Neutrophil (primary cell): Measurements from ENCODE around the gene ATP5F1C.
A peak's percentile ranks its signal among the peaks of the same experiment; 100 is the strongest.
"Not testable (repeated sequence)": the region's sequence is repeated elsewhere in the genome, so short reads cannot be mapped to it uniquely, and the experiment has no call there.

ENCODE experiments used
- H3K27ac ChIP-seq: fragments of 200-600 bp; sonication (generic); 2 replicates; pipeline ENCODE4 v1.5.1; 2016; ENCODE audit warnings: mild to moderate bottlenecking, moderate library complexity
- H3K27me3 ChIP-seq: fragments of 200-600 bp; sonication (generic); 2 replicates; pipeline ENCODE4 v1.6.0; 2016; ENCODE audit warnings: mild to moderate bottlenecking
- H3K36me3 ChIP-seq: fragments of 200-600 bp; sonication (generic); 2 replicates; pipeline ENCODE4 v1.5.1; 2017
- H3K4me1 ChIP-seq, 2 experiments: fragments of 200-600 bp in 1 of 2; sonication (generic) in 1 of 2; 1 replicate in 1 of 2; 2 replicates in 1 of 2; pipeline versions ENCODE4 v1.5.1 to v1.6.1; 2013 to 2016; ENCODE audit warnings: low read depth in 1 of 2, low read length in 1 of 2, mild to moderate bottlenecking in 1 of 2, moderate library complexity in 1 of 2; ENCODE audit not compliant: control insufficient read depth in 1 of 2, insufficient read depth in 1 of 2
- H3K4me3 ChIP-seq, 2 experiments: fragments of 200-600 bp in 1 of 2; sonication (generic) in 1 of 2; 1 replicate in 1 of 2; 2 replicates in 1 of 2; pipeline ENCODE4 v1.5.1; 2013 to 2016; ENCODE audit warnings: low read depth in 1 of 2, low read length in 1 of 2, mild to moderate bottlenecking in 1 of 2, moderate library complexity in 1 of 2
- H3K9me3 ChIP-seq: fragments of 200-600 bp; sonication (generic); 2 replicates; pipeline ENCODE4 v1.5.1; 2016
- TF ChIP-seq, protein P1 (sequence below): fragments of 200-600 bp; sonication (generic); IDR thresholded peaks from 2 replicates; pipeline ENCODE4 v1.5.1; 2016; ENCODE audit warnings: antibody characterized with exemption

Gene ATP5F1C

GRCh38 chr10:7787857-7788638, at the start of gene ATP5F1C, which contains the start of gene KIN:
TSS of gene ATP5F1C (plus strand) at chr10:7788177. CDS start at chr10:7788208, 31 bp downstream.
TSS of gene KIN (minus strand) at chr10:7787993. CDS start at chr10:7787933, 60 bp downstream.
- TF ChIP-seq, protein P1, sequence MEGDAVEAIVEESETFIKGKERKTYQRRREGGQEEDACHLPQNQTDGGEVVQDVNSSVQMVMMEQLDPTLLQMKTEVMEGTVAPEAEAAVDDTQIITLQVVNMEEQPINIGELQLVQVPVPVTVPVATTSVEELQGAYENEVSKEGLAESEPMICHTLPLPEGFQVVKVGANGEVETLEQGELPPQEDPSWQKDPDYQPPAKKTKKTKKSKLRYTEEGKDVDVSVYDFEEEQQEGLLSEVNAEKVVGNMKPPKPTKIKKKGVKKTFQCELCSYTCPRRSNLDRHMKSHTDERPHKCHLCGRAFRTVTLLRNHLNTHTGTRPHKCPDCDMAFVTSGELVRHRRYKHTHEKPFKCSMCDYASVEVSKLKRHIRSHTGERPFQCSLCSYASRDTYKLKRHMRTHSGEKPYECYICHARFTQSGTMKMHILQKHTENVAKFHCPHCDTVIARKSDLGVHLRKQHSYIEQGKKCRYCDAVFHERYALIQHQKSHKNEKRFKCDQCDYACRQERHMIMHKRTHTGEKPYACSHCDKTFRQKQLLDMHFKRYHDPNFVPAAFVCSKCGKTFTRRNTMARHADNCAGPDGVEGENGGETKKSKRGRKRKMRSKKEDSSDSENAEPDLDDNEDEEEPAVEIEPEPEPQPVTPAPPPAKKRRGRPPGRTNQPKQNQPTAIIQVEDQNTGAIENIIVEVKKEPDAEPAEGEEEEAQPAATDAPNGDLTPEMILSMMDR, result no peak

DNA sequence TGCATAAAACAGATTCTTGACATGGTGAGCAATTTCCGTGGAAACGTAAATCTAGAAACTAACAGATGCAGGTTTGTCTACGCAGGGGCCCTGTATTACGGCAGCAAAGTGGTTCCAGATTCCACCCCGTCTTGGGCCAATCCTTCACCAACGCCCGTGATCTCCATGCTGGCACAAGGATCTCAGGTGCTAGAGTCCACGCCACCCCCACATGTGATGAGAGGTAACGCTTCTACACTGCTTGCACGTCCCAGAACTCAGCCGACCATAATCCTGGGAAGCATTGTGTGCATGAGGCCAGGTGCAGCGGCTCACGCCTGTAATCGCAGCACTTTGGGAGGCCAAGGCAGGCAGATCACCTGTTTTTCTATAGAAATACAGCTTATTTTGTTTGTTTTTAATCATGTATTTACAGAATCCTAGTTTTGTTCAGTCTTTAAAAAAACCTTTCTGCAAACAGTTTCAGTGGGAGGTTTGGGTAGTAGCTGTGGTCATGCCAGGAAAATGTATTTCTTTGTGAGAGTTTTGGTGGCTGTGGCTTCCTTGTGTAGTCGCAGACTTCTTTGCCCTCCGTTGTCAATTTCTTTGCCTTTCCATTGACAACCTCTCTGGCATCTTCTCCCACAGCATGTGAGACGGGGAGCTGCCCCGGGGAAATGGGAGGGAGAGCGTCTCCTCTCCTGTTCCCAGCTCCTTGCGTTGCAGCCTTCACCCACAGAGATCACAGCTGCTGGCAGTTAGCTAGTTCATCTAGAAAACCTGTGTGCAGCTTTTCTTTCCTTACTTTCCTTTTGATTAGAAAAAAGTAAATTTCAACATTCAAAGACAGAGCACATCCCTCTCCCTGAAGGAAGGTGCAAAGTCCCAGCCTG, 49.2 kb upstream of the ATP5F1C start:
- H3K27me3 ChIP-seq, result no peaks in the 10 kb centered on the region
- TF ChIP-seq, protein P1, result no peak
- no peaks in the 10 kb centered on the region for H3K36me3 ChIP-seq
- no peak overlapping the region for H3K27ac ChIP-seq
- no peaks in the 10 kb centered on the region for H3K4me1 ChIP-seq
- no peaks in the 10 kb centered on the region for H3K9me3 ChIP-seq
- no peak overlapping the region for H3K4me3 ChIP-seq

More at GRCh38 chr10:7787857-7788638, at the start of gene ATP5F1C, which contains the start of gene KIN:
- peaks cover 27 to 33% of the 10 kb centered on the region in 2 experiments for H3K4me1 ChIP-seq
- peak within 1 kb of the TSS; percentile 86 to 89 for H3K4me3 ChIP-seq
- no peaks in the 10 kb centered on the region for H3K9me3 ChIP-seq
- no peaks in the 10 kb centered on the region for H3K27me3 ChIP-seq
- H3K27ac ChIP-seq, result peak within 1 kb of the TSS; percentile 75
- H3K36me3 ChIP-seq, result no peaks in the 10 kb centered on the region

DNA sequence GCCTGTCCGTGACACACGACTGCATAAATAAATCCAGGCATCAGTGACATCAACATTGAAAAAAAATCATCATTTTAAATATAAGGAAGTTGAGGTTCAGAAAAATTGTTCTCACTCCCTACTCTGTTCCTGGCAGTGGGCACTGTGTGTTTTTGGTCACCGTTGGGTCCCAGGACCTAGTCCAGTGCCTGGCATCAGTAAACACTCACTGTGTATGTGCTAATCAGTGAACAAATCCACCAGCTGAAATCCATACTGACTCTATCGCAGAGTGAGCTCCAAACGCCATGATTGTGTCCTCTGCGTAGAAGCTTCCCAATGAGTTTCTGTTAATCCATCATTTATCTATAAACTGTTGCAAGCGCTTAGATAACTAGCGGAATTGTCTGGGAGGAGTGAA, 43.7 kb upstream of the ATP5F1C start:
- H3K36me3 ChIP-seq, result no peaks in the 10 kb centered on the region
- no peaks in the 10 kb centered on the region for H3K27me3 ChIP-seq
- H3K4me1 ChIP-seq, result no peaks in the 10 kb centered on the region
- TF ChIP-seq, protein P1, result no peak
- no peak overlapping the region for H3K27ac ChIP-seq
- no peaks in the 10 kb centered on the region for H3K9me3 ChIP-seq
- H3K4me3 ChIP-seq, result no peak overlapping the region

- not testable (repeated sequence) for H3K27ac ChIP-seq, H3K4me3 ChIP-seq, H3K4me1 ChIP-seq, H3K9me3 ChIP-seq, H3K27me3 ChIP-seq
- H3K36me3 ChIP-seq, result peaks cover 38% of the 10 kb centered on the region
Measured at GRCh38 chr10:7748637-7749036, 39.3 kb upstream of the ATP5F1C start.

GRCh38 chr10:7750222-7750621, 37.8 kb upstream of the ATP5F1C start:
- H3K36me3 ChIP-seq, result peaks cover 54% of the 10 kb centered on the region

More at GRCh38 chr10:7750222-7750621, 37.8 kb upstream of the ATP5F1C start:
- H3K27me3 ChIP-seq, result no peaks in the 10 kb centered on the region
- H3K27ac ChIP-seq, result no peak overlapping the region
- H3K4me1 ChIP-seq, result no peaks in the 10 kb centered on the region
- H3K9me3 ChIP-seq, result no peaks in the 10 kb centered on the region
- TF ChIP-seq, protein P1, result no peak
- no peak overlapping the region for H3K4me3 ChIP-seq
